Trophoblast cell (in vitro differentiated cells and primary cell): Measurements from ENCODE around the gene PRKCE.

Experiments used
- DNase-seq, 2 donors: peaks; one replicate each; pipeline ENCODE4 v3.0.0-alpha.2; 2016
- H2AFZ ChIP-seq: 2 replicates; pipeline ENCODE4 v1.6.1; 2013; ENCODE audit warnings: low read length, moderate library complexity, mild to moderate bottlenecking; ENCODE audit not compliant: insufficient read depth, poor library complexity
- H2AK5ac ChIP-seq: 2 replicates; pipeline ENCODE4 v1.6.1; 2013; ENCODE audit warnings: mild to moderate bottlenecking, low read length
- H2BK120ac ChIP-seq: 2 replicates; pipeline ENCODE4 v1.6.1; 2013; ENCODE audit warnings: low read length, mild to moderate bottlenecking, moderate library complexity; ENCODE audit not compliant: insufficient read depth, poor library complexity
- H2BK12ac ChIP-seq: 2 replicates; pipeline ENCODE4 v1.6.1; 2013; ENCODE audit warnings: mild to moderate bottlenecking, low read length, moderate library complexity
- H2BK5ac ChIP-seq: 2 replicates; pipeline ENCODE4 v1.6.1; 2013; ENCODE audit warnings: low read length, low read depth, moderate library complexity, mild to moderate bottlenecking; ENCODE audit not compliant: poor library complexity
- H3K14ac ChIP-seq: 2 replicates; pipeline ENCODE4 v1.6.1; 2013; ENCODE audit warnings: mild to moderate bottlenecking, low read length
- H3K18ac ChIP-seq: 2 replicates; pipeline ENCODE4 v1.6.1; 2013; ENCODE audit warnings: mild to moderate bottlenecking, low read length
- H3K23ac ChIP-seq: 2 replicates; pipeline ENCODE4 v1.6.1; 2013; ENCODE audit warnings: low read length
- H3K27ac ChIP-seq: 2 replicates; pipeline ENCODE4 v1.5.1; 2013; ENCODE audit warnings: low read depth, mild to moderate bottlenecking, inconsistent platforms, low read length, moderate library complexity
- H3K27me3 ChIP-seq: 2 replicates; pipeline ENCODE4 v1.6.1; 2013; ENCODE audit warnings: inconsistent platforms, mild to moderate bottlenecking, low read length, moderate library complexity; ENCODE audit not compliant: insufficient read depth
- H3K36me3 ChIP-seq, 2 experiments: 1 replicate in 1 of 2; 2 replicates in 1 of 2; pipeline ENCODE4 v1.6.1; 2013; ENCODE audit warnings: low read length in 2 of 2, mild to moderate bottlenecking in 2 of 2, moderate library complexity in 1 of 2; ENCODE audit not compliant: insufficient read depth in 2 of 2, control insufficient read depth in 1 of 2
- H3K4ac ChIP-seq: 2 replicates; pipeline ENCODE4 v1.6.1; 2013; ENCODE audit warnings: low read depth, mild to moderate bottlenecking, low read length, moderate library complexity
- H3K4me1 ChIP-seq, 2 experiments: 1 replicate in 1 of 2; 2 replicates in 1 of 2; pipeline ENCODE4 v1.6.1; 2013; ENCODE audit warnings: low read length in 2 of 2, mild to moderate bottlenecking in 2 of 2, moderate library complexity in 1 of 2; ENCODE audit not compliant: insufficient read depth in 2 of 2, control insufficient read depth in 1 of 2
- H3K4me2 ChIP-seq: 2 replicates; pipeline ENCODE4 v1.6.1; 2013; ENCODE audit warnings: inconsistent platforms, mild to moderate bottlenecking, low read length, moderate library complexity
- H3K4me3 ChIP-seq: 2 replicates; pipeline ENCODE4 v1.5.1; 2013; ENCODE audit warnings: mild to moderate bottlenecking, low read depth, low read length, inconsistent platforms
- H3K79me1 ChIP-seq: one replicate; pipeline ENCODE4 v1.6.1; 2013; ENCODE audit warnings: low read length
- H3K79me2 ChIP-seq: 2 replicates; pipeline ENCODE4 v1.6.1; 2013; ENCODE audit warnings: low read length, mild to moderate bottlenecking; ENCODE audit not compliant: control insufficient read depth, insufficient read depth, poor library complexity
- H3K9ac ChIP-seq: 2 replicates; pipeline ENCODE4 v1.6.1; 2013; ENCODE audit warnings: mild to moderate bottlenecking, low read length
- H3K9me3 ChIP-seq: 2 replicates; pipeline ENCODE4 v1.6.1; 2013; ENCODE audit warnings: low read depth, mild to moderate bottlenecking, control low read depth, inconsistent platforms, low read length; ENCODE audit not compliant: insufficient read depth
- H4K12ac ChIP-seq: 2 replicates; pipeline ENCODE4 v1.6.1; 2013; ENCODE audit warnings: low read depth, mild to moderate bottlenecking, low read length, moderate library complexity
- H4K8ac ChIP-seq: 2 replicates; pipeline ENCODE4 v1.6.1; 2013; ENCODE audit warnings: low read depth, mild to moderate bottlenecking, low read length, moderate library complexity
- H4K91ac ChIP-seq: one replicate; pipeline ENCODE4 v1.6.1; 2013; ENCODE audit warnings: low read depth, mild to moderate bottlenecking, low read length, moderate library complexity
- WGBS: extraction: QIAGEN DNeasy Blood & Tissue Kit; methylation state at CpG from one replicate; pipeline ENCODE4 v1.1.7; 2013; ENCODE audit warnings: missing lambda C conversion rate; ENCODE audit not compliant: insufficient read length, insufficient coverage; ENCODE audit errors: extremely low coverage; 5-methylcytosine and 5-hydroxymethylcytosine counted together

PRKCE gene

DNA sequence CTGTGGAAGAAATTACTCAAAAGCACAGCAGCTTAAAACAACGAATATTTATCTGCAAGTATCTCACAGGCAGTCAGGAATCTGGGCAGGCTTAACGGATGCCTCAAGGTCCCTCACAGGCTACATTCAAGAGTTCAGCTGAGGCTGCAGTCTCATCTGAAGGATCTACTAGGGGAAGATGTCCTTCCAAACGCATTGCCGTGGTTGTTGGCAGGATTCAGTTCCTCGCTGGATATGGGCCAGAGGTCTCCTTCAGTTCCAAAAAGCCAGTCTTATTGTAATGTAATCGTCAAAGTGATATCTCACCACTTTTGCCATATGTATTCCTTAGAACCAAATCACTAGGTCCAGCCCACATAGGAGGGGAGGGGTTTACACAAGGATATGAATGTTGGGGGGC, 547.5 kb downstream of the PRKCE start:
- H4K8ac ChIP-seq: no peak overlapping the region

GRCh38 chr2:46200100-46200690, 548.7 kb downstream of the PRKCE start:
- peaks cover 7% of the 10 kb centered on the region for H3K79me2 ChIP-seq
- no peak overlapping the region for H3K18ac ChIP-seq
- H3K4me1 ChIP-seq: peaks cover 36 to 38% of the 10 kb centered on the region in 2 experiments
- peaks cover 48% of the 10 kb centered on the region for H3K79me1 ChIP-seq
- H3K4ac ChIP-seq: no peak overlapping the region
- no peak overlapping the region for H3K23ac ChIP-seq
- no peak overlapping the region for H2BK5ac ChIP-seq
- no peak overlapping the region for H3K14ac ChIP-seq
- no peak overlapping the region for H3K27ac ChIP-seq
- no peak for DNase-seq
- H2AK5ac ChIP-seq: no peak overlapping the region
- no peak overlapping the region for H3K4me3 ChIP-seq
- H3K27me3 ChIP-seq: no peaks in the 10 kb centered on the region
- H3K9me3 ChIP-seq: peaks cover 6% of the 10 kb centered on the region
- WGBS: no CpG with 5 or more reads among the region's 1 CpG
- no peaks in the 10 kb centered on the region for H3K36me3 ChIP-seq
- no peak overlapping the region for H2AFZ ChIP-seq
- peak overlapping the region; percentile 21 for H4K8ac ChIP-seq
- peak overlapping the region; percentile 33 for H2BK12ac ChIP-seq
- H3K9ac ChIP-seq: no peak overlapping the region
- H3K4me2 ChIP-seq: no peak overlapping the region
- no peak overlapping the region for H2BK120ac ChIP-seq
- H4K12ac ChIP-seq: no peak overlapping the region
- peak overlapping the region; percentile 66 for H4K91ac ChIP-seq

More for the DNA sequence above, 547.5 kb downstream of the PRKCE start:
- Histone ChIP-seq H2BK5ac (peak overlapping the region; percentile 28), H3K4ac (peak overlapping the region; percentile 44), H3K4me3 (no peak overlapping the region), H3K14ac (peak overlapping the region; percentile 37), H3K4me2 (no peak overlapping the region), H3K4me1 (peaks cover 41% of the 10 kb centered on the region in 2 experiments), H2AFZ (peak overlapping the region; percentile 28), H4K91ac (peak overlapping the region; percentile 36), H3K27me3 (no peaks in the 10 kb centered on the region), H3K27ac (no peak overlapping the region), H2AK5ac (peak overlapping the region; percentile 44), H3K9ac (no peak overlapping the region), H3K79me1 (peaks cover 53% of the 10 kb centered on the region), H3K23ac (no peak overlapping the region), H3K18ac (peak overlapping the region; percentile 18), H2BK12ac (peak overlapping the region; percentile 67), H2BK120ac (peak overlapping the region; percentile 9), H4K12ac (no peak overlapping the region), H3K36me3 (no peaks in the 10 kb centered on the region), H3K79me2 (peaks cover 11% of the 10 kb centered on the region), H3K9me3 (peaks cover 6% of the 10 kb centered on the region)
- WGBS: no CpG with 5 or more reads among the region's 6 CpGs
- peak; percentile 48 to 69 for DNase-seq

DNA sequence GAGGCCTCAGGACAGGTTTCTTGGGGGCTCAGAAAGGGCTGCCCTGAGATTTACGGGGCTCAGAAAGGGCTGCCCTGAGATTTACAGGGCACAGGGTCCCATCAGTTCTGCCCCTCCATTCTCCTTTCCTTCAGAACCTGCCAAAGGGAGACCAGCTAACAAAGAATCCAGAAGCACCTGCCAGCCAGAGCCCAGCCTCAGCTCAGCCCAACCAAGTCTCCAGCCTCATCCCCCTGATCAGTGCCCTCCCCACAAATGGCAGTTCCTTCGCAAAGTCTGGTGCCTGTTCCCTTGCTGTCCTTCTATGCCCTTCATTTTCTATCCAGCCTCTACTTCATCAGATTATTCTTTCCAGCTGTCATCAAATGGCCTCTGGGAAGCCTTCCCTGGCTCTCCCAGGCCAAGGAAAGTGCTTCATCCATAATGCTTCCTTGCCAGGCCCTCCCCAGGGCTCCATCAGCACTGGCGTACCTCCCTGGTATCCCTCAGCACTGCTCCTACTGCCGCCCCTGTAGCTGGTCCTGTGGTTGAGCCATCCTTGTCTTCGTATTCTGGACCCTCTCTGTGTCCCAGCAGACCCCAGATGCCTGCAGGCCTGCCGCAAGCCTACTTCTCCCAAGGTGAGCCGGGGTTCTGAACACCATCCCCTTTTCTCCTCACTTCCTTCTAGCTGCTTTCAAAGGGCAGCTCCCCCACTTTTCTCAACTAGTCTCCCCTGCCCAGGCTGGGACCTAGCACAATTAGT, 549.6 kb downstream of the PRKCE start:
- H2BK12ac ChIP-seq: peak overlapping the region; percentile 85
- no peak overlapping the region for H3K23ac ChIP-seq
- no peak for DNase-seq
- no peaks in the 10 kb centered on the region for H3K36me3 ChIP-seq
- H3K79me2 ChIP-seq: peaks cover 7% of the 10 kb centered on the region
- no peaks in the 10 kb centered on the region for H3K27me3 ChIP-seq
- no peak overlapping the region for H2AFZ ChIP-seq
- peak overlapping the region; percentile 8 for H4K8ac ChIP-seq
- H3K14ac ChIP-seq: peak overlapping the region; percentile 26
- H3K4me2 ChIP-seq: no peak overlapping the region
- peaks cover 41% of the 10 kb centered on the region for H3K79me1 ChIP-seq
- peaks cover 35 to 36% of the 10 kb centered on the region in 2 experiments for H3K4me1 ChIP-seq
- no peak overlapping the region for H4K12ac ChIP-seq
- H3K18ac ChIP-seq: peak overlapping the region; percentile 47
- peaks cover 6% of the 10 kb centered on the region for H3K9me3 ChIP-seq
- H3K9ac ChIP-seq: no peak overlapping the region
- H2BK120ac ChIP-seq: peak overlapping the region; percentile 84
- peak overlapping the region; percentile 38 for H2AK5ac ChIP-seq
- no peak overlapping the region for H3K4ac ChIP-seq
- no peak overlapping the region for H3K4me3 ChIP-seq
- H3K27ac ChIP-seq: no peak overlapping the region
- peak overlapping the region; percentile 67 for H4K91ac ChIP-seq
- no peak overlapping the region for H2BK5ac ChIP-seq
- no CpG with 5 or more reads among the region's 7 CpGs for WGBS

DNA sequence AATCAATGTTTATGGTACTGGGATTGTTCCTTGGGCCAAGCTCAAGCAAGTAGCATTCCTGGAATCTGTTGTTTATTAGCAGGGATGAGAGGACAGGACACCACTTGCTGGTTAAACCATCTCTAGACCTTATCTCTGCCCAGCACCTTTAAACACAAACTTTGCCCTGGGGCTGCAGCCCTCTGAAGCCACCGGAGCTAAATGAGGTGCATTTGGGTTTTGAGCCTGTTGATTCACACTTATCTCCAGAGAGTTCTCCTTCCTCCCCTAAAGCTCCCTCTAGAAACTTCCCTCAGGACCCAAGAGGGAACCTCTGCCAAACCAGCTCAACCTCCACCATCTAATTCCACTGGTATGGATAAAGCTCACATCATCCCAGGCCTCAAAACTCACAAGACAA, 551.0 kb downstream of the PRKCE start:
- H2BK5ac ChIP-seq: peak overlapping the region; percentile 55
- WGBS: no CpG with 5 or more reads among the region's 1 CpG

More for the DNA sequence above, 551.0 kb downstream of the PRKCE start:
- Histone ChIP-seq H3K4me3 (no peak overlapping the region), H3K36me3 (no peaks in the 10 kb centered on the region), H3K14ac (peak overlapping the region; percentile 42), H3K4me2 (no peak overlapping the region), H3K27me3 (no peaks in the 10 kb centered on the region), H2BK120ac (peak overlapping the region; percentile 81), H3K4me1 (peaks cover 22 to 23% of the 10 kb centered on the region in 2 experiments), H3K9ac (no peak overlapping the region), H4K8ac (no peak overlapping the region), H3K18ac (no peak overlapping the region), H3K27ac (peak overlapping the region; percentile 66), H4K91ac (peak overlapping the region; percentile 97), H3K4ac (no peak overlapping the region), H3K79me1 (peaks cover 28% of the 10 kb centered on the region), H2BK12ac (no peak overlapping the region), H3K9me3 (peaks cover 6% of the 10 kb centered on the region), H3K79me2 (no peaks in the 10 kb centered on the region), H2AK5ac (no peak overlapping the region), H4K12ac (no peak overlapping the region), H2AFZ (no peak overlapping the region), H3K23ac (no peak overlapping the region)
- DNase-seq: peak; percentile 27 to 36
